Keratinocyte (primary cell): ENCODE data around the gene HCRTR1. TPM values are rescaled to one million over a fixed set of nuclear protein-coding genes. Genes with fewer than 3 reads are reported as not detected.

Source experiments
- DNase-seq: peaks from one replicate; pipeline ENCODE4 v3.0.0-alpha.2; 2011; ENCODE audit warnings: low read depth, missing footprints, low spot score
- FAIRE-seq: peaks from 2 replicates; lab custom pipeline; 2011; peaks lifted over from hg19 to GRCh38; lab: Jason Lieb, UNC
- H2AFZ ChIP-seq: 2 replicates; pipeline ENCODE4 v1.6.0; 2012; ENCODE audit warnings: low read length, control low read depth, inconsistent platforms; ENCODE audit not compliant: control insufficient read depth
- H3K27ac ChIP-seq: 2 replicates; pipeline ENCODE4 v1.5.1; 2011; ENCODE audit warnings: low read length; ENCODE audit not compliant: control insufficient read depth, insufficient read depth
- H3K27me3 ChIP-seq: 3 replicates; pipeline ENCODE4 v1.6.0; 2011; ENCODE audit warnings: low read length; ENCODE audit not compliant: control insufficient read depth, insufficient read depth; ENCODE audit errors: extremely low read depth
- H3K36me3 ChIP-seq, 2 experiments: 2 replicates in 1 of 2; 3 replicates in 1 of 2; pipeline ENCODE4 v1.5.1; 2011; ENCODE audit warnings: low read length in 2 of 2, mild to moderate bottlenecking in 1 of 2; ENCODE audit not compliant: control insufficient read depth in 2 of 2, insufficient read depth in 2 of 2; ENCODE audit errors: extremely low read depth in 1 of 2
- H3K4me1 ChIP-seq: 3 replicates; pipeline ENCODE4 v1.5.1; 2011; ENCODE audit warnings: low read length; ENCODE audit not compliant: control insufficient read depth, insufficient read depth; ENCODE audit errors: extremely low read depth
- H3K4me2 ChIP-seq: 3 replicates; pipeline ENCODE4 v1.6.0; 2011; ENCODE audit warnings: low read depth, low read length; ENCODE audit not compliant: control insufficient read depth, insufficient read depth; ENCODE audit errors: extremely low read depth
- H3K4me3 ChIP-seq, 3 experiments: fragments of 200-600 bp in 1 of 3; sonication (generic) in 1 of 3; 2 replicates in 2 of 3; 3 replicates in 1 of 3; pipeline ENCODE4 v1.5.1; 2011 to 2016; ENCODE audit warnings: low read length in 3 of 3, mild to moderate bottlenecking in 3 of 3, control low read depth in 2 of 3, inconsistent platforms in 1 of 3, low read depth in 1 of 3, mixed read lengths in 1 of 3, mixed run types in 1 of 3, moderate library complexity in 1 of 3; ENCODE audit not compliant: control insufficient read depth in 2 of 3, insufficient read depth in 2 of 3; ENCODE audit errors: extremely low read depth in 1 of 3
- H3K79me2 ChIP-seq: 2 replicates; pipeline ENCODE4 v1.6.0; 2012; ENCODE audit warnings: low read length; ENCODE audit not compliant: control insufficient read depth, insufficient read depth
- H3K9ac ChIP-seq: 3 replicates; pipeline ENCODE4 v1.6.0; 2011; ENCODE audit warnings: low read length; ENCODE audit not compliant: control insufficient read depth, insufficient read depth; ENCODE audit errors: extremely low read depth
- H3K9me1 ChIP-seq: 3 replicates; pipeline ENCODE4 v1.6.0; 2011; ENCODE audit warnings: low read length; ENCODE audit not compliant: control insufficient read depth, insufficient read depth; ENCODE audit errors: extremely low read depth
- H3K9me3 ChIP-seq: 2 replicates; pipeline ENCODE4 v1.5.1; 2012; ENCODE audit warnings: low read depth, low read length; ENCODE audit not compliant: control insufficient read depth
- H4K20me1 ChIP-seq: 3 replicates; pipeline ENCODE4 v1.6.0; 2011; ENCODE audit warnings: low read length; ENCODE audit not compliant: control insufficient read depth, insufficient read depth; ENCODE audit errors: extremely low read depth
- EZH2 ChIP-seq: IDR thresholded peaks from one replicate; pipeline ENCODE4 v1.6.1; 2012; ENCODE audit warnings: inconsistent platforms, mild to moderate bottlenecking, low read length, moderate library complexity
- dilution Hi-C: fragments of 300-500 bp; cut with MboI; formaldehyde crosslinking; loops from one replicate; pipeline ENCODE4 v1.7.0; 2020; ENCODE audit warnings: low sequenced_read_pairs; ENCODE audit not compliant: extremely low pct_ligation_motif_present
- polyA plus RNA-seq, 5 experiments: library from polyadenylated mRNA; depleted of rRNA in 3 of 5; stranded (reverse) in 3 of 5; stranded (forward) in 1 of 5; unstranded in 1 of 5; fragments of >200 nt; gene quantifications; 1 replicate in 1 of 5; 2 replicates in 3 of 5; 3 replicates in 1 of 5; pipeline versions ENCODE4 v1.2.1 to v1.2.3, GENCODE V29; 2011 to 2012; ENCODE audit warnings: missing spikeins in 2 of 5, low read depth in 1 of 5, low replicate concordance in 1 of 5
- TF ChIP-seq, protein P1 (sequence below), 3 experiments: IDR thresholded peaks in 1 of 3; conservative IDR thresholded peaks in 1 of 3; optimal IDR thresholded peaks in 1 of 3; 2 replicates in 2 of 3; 3 replicates in 1 of 3; pipeline versions ENCODE3 to v1.5.1; 2011; ENCODE audit warnings: low read length in 3 of 3, mild to moderate bottlenecking in 3 of 3, moderate library complexity in 2 of 3, control low read depth in 1 of 3, inconsistent platforms in 1 of 3; ENCODE audit not compliant: insufficient read depth in 2 of 3; ENCODE audit errors: extremely low read depth in 1 of 3

The HCRTR1 gene
- polyA plus RNA-seq, 1 donor (not counting 4 experiments of a cell fraction or from before 2014, with no cell fraction given), result not detected

DNA sequence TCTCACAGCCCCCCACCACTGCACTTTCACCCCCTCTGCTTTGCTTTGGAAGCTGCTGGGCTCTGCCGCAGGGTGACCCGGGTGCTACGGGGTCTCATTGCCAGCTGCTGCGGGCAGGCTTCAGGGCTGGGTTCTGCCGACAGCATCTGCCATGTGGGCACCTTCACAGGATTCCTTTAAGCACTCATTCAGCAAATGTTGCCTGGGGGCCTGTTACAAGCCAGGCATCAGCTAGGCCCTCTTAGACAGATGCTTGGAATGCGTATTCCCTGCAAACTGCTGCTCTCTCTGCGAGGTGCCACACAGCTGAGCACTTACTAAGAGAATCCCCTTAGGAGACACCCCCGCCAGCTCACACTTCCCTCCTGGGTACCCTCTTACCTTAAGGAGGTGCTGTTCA, 57.1 kb downstream of the HCRTR1 start:
- Histone ChIP-seq H3K4me2 (no peak overlapping the region), H3K9me1 (no peaks in the 10 kb centered on the region), H3K4me1 (peaks cover 16% of the 10 kb centered on the region), H3K36me3 (peaks cover 20 to 38% of the 10 kb centered on the region in 2 experiments), H3K27ac (no peak overlapping the region), H2AFZ (no peak overlapping the region), H3K27me3 (no peaks in the 10 kb centered on the region), H3K4me3 (no peak overlapping the region), H4K20me1 (no peaks in the 10 kb centered on the region), H3K79me2 (no peaks in the 10 kb centered on the region), H3K9me3 (no peaks in the 10 kb centered on the region), H3K9ac (no peak overlapping the region)
- no peak for TF ChIP-seq EZH2
- TF ChIP-seq, protein P1, sequence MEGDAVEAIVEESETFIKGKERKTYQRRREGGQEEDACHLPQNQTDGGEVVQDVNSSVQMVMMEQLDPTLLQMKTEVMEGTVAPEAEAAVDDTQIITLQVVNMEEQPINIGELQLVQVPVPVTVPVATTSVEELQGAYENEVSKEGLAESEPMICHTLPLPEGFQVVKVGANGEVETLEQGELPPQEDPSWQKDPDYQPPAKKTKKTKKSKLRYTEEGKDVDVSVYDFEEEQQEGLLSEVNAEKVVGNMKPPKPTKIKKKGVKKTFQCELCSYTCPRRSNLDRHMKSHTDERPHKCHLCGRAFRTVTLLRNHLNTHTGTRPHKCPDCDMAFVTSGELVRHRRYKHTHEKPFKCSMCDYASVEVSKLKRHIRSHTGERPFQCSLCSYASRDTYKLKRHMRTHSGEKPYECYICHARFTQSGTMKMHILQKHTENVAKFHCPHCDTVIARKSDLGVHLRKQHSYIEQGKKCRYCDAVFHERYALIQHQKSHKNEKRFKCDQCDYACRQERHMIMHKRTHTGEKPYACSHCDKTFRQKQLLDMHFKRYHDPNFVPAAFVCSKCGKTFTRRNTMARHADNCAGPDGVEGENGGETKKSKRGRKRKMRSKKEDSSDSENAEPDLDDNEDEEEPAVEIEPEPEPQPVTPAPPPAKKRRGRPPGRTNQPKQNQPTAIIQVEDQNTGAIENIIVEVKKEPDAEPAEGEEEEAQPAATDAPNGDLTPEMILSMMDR (optimal IDR thresholded peaks at IDR 0.05 in 1 of 3, IDR thresholded peaks at IDR 0.05 in 1 of 3, conservative IDR thresholded peaks at IDR 0.05 in 1 of 3; ENCODE audit: extremely low read depth in 1 of 3, insufficient read depth in 2 of 3, low read length in 3 of 3), result no peak
- dilution Hi-C loops, result no loop called here
- no peak for FAIRE-seq
- no peak for DNase-seq

DNA sequence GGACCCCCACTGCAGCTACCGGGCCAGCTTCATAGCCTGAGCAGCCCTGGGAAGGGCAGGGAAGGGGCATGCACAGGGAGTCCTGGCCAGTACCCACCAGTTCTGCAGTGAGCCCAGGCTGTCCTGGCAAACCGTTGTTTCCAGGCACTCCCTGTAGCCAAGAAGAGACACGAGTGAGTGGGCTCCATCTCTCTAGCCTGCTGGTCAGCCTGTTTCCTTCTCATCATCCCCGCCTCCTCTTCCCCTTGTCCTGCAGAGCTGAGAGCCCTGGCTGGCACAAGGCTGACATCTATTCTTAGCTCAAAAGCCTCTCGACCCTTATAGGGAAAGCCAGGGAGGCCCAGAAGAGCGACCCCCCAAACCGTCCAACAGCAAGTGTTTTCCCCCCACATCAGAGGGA, 57.7 kb downstream of the HCRTR1 start:
- Histone ChIP-seq H4K20me1 (no peaks in the 10 kb centered on the region), H3K4me3 (no peak overlapping the region), H3K4me2 (no peak overlapping the region), H2AFZ (no peak overlapping the region), H3K27ac (no peak overlapping the region), H3K36me3 (peaks cover 22 to 43% of the 10 kb centered on the region in 2 experiments), H3K9ac (no peak overlapping the region), H3K9me3 (no peaks in the 10 kb centered on the region), H3K79me2 (no peaks in the 10 kb centered on the region), H3K9me1 (no peaks in the 10 kb centered on the region), H3K27me3 (no peaks in the 10 kb centered on the region), H3K4me1 (peaks cover 10% of the 10 kb centered on the region)
- TF ChIP-seq EZH2, result no peak
- TF ChIP-seq, protein P1 (optimal IDR thresholded peaks at IDR 0.05 in 1 of 3, IDR thresholded peaks at IDR 0.05 in 1 of 3, conservative IDR thresholded peaks at IDR 0.05 in 1 of 3; ENCODE audit: extremely low read depth in 1 of 3, insufficient read depth in 2 of 3, low read length in 3 of 3), result no peak
- DNase-seq (no peak), FAIRE-seq (no peak)
- dilution Hi-C loops, result no loop called here
